GM21381 (cell line): ENCODE results near the gene MOB4.
"Not testable (repeated sequence)": the region's sequence is repeated elsewhere in the genome, so short reads cannot be mapped to it uniquely, and the experiment has no call there.

Source experiments
- ATAC-seq: cut with Tn5 transposase; IDR thresholded peaks from one replicate; pipeline ENCODE4 v1.9.1; 2021; ENCODE audit warnings: mild to moderate bottlenecking, moderate library complexity; ENCODE audit not compliant: unreplicated experiment

The MOB4 gene

DNA sequence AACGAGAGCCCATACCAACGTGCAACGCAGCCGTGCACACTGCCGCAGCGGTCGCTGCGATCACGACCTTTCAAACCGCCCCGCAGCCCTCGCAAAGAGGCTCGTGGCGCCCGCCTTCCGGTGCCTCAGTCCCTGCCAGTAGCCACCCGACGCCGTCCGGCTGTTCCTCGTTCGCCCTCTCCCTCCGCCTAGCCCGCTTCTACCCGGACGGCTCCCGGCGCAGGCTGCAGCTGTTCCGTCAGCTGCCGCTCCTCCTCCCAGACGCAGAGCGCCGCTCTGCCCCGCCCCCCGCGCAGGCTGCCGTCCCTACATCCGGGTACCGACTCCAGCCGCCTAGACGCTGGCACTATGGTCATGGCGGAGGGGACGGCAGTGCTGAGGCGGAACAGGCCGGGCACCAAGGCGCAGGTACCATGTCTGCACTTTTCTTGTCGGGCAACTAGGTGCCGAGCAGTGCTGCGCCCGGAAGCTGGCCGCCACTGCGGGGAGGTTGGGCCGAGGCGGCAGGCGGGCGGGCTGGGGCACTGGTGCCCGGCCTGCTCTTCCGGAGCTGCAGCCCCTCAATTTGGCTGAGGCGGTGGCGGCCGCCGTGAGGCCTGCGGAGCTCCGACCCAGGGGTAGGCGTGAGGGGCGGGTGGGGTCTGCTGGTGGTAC is at the start of gene MOB4:
MOB4 (plus strand) TSS at position 328 of the 654 bp plus-strand sequence; CDS start at position 349, 21 bp downstream.
- ATAC-seq: peak; percentile 91

DNA sequence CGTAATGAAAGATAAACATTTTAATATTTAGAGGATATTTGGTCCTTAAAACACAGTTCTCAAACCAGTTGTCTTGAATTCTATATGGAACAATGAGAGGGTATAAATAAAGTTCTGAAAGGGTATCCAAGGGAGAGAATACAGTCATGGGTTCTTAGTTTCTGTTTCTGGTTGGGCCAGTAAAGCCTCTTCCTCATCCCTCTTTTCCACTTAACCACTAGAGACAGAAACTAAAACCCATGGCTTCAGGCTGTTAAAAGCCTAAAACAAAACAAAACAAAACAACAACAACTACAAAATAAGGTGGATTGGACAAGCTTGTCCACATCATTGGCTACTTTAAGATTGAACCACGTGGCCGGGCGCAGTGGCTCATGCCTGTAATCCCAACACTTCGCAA is 43.7 kb upstream of the MOB4 start:
- ATAC-seq: no peak

DNA sequence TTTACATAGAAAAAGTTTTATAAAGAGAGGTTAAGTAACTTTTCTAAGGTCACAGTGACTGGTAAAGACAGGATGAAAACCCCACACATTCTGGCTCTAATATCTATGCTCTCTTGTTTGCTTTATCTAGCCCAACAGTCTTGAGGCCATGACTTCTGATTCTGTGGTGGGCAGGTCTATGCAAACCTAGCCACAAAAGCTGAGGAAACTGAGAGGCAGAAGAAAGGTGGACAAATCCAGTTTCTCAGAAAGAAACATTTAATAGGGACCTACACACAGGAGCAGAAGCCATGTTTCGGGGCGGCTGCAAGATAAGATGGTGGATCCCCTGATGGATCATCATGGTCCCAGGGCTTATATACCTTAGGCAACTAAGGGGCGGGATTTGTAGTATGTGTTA is 38.1 kb upstream of the MOB4 start:
- ATAC-seq: no peak

DNA sequence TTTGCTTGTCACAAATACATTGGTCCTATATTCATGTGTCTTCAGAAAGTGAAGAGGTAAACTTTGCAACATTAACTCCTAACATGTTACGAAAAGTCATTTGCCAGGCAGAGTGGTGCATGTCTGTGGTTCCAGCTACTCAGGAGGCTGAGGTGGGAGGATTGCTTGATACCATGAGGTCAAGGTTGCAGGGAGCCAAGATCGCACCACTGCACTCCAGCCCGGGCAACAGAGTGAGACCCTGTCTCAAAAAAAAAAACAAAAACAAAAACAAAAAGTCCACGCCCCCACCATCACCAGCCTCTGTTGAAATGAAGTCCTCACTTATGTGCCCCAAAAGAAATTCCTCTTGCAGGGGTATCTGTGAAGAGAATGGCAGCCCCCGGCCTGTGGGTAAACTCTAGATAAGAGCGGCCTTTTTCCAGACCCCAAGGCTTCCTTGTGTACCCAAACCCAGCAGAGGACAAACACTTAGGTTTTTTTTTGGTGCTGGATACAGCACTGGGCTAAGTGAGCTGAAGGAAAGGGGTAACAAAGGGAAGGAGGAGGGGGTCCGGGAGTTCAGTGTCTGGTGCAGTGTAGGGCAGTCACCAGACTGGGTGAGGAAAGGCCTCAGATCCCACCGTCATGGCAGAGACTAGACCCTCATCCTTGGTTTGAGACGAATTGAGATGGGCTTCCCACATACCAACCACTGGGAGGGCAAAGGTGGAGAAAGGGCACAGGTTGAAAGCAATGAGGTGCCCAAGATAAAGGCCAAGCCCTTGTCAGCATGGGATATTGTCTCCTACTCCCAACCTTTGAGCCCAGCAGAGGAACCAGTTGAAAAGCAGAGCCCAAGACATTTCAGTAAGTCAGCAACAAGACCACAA is 35.5 kb upstream of the MOB4 start:
- ATAC-seq: no peak

DNA sequence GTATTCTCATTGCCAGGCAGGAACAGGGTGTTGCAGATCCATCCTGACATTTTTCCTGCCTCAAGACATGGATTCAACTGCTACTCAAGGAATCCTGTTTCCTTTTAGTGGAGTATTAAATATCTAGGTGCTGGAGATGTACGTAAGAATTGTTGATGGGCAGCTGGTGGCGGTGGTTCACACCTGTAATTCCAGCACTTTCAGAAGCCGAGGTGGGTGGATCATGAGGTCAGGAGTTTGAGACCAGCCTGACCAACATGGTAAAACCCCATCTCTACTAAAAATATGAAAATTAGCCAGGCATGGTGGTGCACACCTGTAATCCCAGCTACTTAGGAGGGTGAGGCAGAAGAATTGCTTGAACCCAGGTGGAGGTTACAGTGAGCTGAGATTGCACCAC is 31.6 kb upstream of the MOB4 start:
- not testable (repeated sequence) for ATAC-seq

DNA sequence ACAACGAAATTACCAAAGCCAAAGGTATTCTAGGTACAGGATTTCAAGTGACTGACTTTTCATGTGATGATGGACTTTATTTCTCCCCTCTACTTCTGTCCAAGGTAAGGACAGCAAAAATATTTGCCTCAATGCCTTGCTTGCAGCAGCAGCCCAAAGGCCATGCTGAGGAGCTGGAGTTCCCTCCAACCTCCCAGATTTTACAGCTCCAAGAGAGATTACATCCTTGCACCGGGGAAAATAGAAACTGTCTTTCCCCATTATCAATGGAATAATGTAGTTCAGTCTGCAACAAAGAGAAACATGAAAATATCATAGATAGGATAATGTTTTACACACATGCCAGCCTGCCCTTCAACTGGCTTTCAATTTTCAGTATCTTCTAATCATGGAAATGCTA is 29.7 kb upstream of the MOB4 start:
- no peak for ATAC-seq

DNA sequence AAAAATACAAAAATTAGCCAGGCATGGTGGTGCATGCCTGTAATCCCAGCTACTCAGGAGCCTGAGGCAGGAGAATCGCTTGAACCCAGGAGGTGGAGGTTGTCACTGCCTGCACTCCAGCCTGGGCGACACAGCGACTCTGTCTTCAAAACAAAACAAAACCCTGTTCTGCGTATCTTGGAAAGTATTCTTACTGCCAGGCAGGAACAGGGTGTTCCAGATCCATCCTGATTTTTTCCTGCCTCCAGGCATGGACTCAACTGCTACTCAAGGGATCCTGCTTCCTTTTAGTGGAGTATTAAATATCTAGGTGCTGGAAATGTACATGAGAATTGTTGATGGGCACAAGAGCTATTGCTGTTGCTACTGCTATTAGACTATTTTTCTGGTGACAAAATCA is 28.5 kb upstream of the MOB4 start:
- ATAC-seq: no peak

DNA sequence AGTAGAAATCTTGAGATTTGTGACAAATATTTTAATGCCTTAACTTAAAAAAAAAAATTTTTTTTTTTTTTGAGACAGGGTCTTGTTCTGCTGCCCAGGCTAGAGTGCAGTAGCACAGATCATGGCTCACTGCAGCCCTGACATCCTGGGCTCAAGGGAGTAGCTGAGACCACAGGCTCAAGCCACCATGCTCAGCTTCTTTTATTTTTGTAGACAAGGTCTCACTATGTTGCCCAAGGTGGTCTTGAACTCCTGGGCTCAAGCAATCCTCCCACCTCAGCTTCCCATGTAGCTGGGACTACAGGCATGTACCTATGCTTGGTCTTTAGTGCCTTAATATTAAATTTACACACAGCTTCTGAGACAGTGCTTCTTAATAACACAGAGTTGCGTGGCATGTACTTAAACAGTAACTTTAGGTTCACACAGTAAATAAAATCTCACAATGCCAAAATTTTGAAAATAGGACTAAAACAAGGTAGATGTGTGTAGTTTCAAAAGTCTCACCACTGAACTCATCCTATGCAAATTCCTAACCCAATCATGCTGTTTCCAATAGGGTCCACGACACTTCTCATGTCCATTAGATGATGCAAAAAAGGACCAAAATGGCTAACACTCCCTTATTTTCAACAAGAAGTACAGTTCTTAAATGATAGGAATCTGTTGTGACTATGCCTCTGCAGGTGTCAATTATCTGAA is 20.3 kb upstream of the MOB4 start:
- ATAC-seq: no peak

DNA sequence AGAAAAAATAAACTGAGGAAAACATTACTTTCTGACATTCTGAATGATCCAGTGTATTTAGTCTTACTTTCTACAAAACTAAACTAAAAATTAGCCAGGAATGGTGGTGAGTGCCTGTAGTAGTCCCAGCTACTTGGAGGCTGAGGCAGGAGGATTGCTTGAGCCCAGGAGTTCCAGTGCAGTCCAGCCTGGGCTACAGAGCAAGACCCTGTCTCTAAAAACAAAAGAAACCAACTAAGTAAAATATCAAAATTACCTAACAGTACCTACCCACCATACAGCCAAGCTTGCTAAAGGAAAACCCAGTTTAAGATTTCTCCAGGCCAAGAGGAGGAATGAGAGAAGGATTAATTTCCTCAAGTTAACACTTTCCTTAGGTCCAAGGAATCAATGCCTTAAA is 19.2 kb upstream of the MOB4 start:
- ATAC-seq: no peak

DNA sequence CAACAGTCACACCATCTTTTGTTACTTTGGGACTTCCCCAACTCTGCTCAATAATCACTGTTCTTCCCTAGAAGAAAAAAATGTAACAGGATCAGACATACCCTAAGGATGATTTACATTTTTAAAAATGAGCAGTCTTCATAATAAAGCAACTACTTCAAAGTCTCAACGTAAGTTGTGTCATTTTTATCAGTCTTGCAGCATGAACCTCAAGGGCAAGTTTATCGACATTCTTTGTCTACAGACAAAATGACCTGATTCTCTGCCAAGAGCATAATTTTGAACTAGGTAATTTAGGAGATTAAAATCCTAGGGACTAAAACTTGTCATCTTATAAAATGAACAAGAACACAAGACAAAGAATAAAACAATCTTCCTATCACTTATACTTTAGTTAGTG is 18.5 kb upstream of the MOB4 start:
- no peak for ATAC-seq

DNA sequence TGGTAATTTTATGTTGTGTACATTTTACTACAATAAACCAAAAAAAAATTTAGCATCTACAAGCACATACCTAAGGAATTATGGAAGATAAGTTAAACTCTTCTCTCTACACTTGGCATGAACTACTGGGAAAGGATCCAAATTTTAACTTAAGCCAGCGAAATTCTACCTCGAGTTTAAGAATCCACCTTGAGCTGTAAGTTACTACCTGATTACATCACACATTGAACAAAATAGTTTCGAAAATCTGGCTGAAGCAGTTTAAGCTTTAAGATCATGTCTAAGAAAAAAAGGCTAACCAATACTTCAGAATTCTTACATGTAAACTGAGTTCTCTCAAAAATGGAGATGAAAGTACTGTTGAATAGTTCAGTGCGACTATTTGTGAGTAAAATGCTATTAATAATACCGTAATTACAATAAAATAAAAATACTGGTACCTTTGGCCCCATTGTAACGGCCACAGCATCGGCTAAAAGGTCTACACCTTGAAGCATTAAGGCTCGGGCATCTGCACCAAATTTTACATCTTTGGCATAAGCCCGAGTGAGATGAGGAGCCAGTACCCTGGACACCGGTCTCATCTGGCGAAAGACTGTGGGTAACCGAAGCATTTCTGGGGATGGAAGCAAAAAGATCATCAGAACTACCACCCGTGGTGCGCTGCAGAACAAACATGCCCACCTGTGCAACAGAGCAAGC is 17.5 kb upstream of the MOB4 start:
- ATAC-seq: no peak

DNA sequence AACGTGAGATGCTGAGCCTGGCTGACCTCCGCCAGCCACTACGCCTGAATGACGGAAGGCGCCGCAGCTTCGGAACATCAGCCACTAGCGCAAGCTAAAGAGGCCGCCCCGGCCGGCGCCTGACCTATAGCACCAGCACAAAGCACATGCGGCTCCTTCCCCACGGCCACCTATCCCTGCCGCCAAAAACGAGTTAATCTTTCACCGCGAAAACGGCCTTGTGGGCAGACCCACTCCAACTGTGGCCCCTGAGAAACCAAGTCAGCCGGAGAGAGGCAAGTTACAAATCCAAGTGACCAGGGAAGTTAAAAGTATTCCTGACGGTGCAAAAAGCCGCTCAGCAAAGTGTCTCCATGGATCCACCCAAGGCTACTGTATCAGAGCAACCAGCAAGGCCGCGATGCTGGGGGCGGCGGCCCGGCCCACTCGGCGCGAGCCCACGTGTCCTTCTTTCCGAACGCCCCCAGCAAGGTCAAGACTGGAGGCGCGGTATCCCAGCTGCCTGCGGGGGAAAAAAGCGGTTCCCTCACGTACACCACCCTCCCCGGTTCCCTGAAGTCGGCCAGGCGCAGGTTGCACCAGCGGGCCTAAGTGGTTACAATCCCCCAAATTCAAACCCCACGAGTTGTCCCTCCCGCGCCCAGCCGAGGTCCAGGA is 16.8 kb upstream of the MOB4 start:
- ATAC-seq: peak; percentile 21

DNA sequence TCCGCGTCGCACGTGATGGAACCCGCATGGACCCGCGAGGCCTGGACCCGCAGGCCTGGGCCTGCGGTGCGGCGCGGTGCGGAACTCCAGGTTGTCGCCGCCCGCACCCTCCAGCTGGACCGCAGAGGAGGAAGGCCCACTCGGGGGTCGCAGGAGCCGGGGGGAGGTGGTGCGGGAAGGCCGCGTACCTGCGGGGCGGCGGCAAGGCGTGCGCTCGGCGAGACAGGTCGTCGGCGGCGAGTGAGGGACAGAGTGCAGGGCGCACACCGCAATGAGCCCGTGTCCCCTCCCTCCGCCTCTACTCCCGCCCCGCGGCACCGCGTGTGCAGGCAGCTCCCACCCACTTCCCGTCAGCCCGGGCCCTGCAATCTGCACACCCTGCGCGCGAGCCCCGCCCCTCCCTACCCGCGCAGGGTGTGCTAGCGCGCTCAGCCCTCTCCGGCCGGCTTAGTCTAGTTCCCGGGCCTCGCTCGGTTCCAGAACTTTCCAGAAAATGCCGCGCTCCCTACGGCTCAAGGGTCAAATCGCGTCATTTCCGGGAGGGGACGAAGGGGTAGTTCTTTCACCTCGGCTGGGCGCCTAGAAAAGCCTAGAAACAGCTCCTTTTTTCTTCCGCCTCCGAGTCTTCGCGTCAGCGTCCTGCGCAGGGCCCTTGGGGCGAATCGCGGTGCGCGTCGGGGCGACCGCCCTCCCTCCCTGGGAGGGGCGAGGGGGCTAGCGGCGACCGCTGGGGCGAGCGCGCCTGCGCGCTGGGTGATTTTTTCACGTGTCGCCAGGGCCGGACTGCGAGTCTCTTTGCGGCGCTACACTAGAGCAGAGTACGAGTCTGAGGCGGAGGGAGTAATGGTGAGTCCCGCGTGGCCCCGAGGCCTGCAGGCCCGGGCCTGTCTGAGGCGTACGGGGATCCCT is 16.0 kb upstream of the MOB4 start, which contains the start of the genes HSPD1 and HSPE1:
HSPD1 (minus strand) TSS at position 247 of the 909 bp plus-strand sequence. CDS start 992 bp downstream, outside the sequence.
HSPE1 (plus strand) TSS at position 786 of the 909 bp plus-strand sequence; CDS start at position 844, 58 bp downstream.
- ATAC-seq: peak; percentile 79

DNA sequence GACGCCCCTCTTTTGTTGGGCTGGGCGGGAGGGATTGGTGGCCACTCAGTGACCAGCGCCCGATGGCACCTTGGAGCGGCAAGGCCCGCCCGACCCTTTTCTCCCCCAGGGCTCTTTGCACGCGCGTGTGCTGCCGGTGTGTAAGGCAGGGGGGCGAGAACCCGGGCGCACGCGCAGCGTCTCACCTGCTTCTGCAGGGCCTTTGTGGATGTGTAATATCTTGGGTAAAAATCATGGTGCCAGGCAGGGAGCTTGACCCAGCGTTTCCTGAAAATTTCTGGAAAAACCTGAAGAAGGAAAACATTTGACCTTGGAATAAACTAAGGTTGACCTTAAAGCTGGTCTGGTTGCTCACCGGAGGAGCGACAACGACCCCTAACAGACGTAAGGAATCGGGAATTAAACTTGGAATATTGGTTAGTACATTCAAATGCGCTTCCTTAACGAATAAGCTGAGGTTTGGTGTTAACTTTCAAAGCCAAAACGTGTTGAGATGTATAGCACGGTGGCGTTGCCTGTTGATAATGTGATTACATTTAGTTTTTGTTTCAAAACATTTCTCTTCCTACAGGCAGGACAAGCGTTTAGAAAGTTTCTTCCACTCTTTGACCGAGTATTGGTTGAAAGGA is 15.2 kb upstream of the MOB4 start:
- ATAC-seq: peak; percentile 4

DNA sequence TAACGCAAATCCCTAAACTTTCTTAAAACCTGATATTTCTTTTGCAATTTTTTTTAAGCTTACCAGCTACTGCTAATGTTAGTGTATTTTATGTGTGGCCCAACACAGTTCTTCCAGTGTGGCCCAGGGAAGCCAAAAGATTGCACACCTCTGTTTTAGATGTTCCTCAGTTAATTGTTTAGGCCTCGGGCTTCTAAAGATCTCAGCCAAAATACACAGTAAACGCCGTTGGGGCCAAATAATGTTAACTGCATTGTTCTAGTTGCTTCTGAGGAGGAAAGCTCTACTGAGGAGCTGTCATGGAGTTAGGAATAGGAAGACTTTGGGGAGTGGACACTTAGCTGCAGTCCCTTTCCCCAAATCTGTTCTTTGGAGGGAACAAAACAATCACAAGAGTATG is 13.7 kb upstream of the MOB4 start:
- ATAC-seq: no peak

DNA sequence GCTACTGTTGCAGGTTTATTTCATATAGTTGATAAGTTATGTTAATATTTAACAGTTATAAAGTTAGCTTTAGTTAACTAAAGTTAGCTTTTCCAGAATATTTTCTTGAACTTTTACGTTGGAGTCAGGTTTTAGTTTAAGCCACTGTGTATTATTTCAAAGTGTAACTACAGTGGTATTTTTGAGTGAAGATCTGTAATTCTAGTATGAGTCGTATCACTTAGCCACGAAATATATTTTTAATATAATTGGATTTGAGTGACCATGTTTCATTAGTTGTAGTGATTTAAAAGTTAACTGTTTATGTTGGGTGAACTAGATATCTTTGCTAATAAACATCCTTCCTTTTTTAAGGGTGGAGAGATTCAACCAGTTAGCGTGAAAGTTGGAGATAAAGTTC is 13.2 kb upstream of the MOB4 start:
- no peak for ATAC-seq

DNA sequence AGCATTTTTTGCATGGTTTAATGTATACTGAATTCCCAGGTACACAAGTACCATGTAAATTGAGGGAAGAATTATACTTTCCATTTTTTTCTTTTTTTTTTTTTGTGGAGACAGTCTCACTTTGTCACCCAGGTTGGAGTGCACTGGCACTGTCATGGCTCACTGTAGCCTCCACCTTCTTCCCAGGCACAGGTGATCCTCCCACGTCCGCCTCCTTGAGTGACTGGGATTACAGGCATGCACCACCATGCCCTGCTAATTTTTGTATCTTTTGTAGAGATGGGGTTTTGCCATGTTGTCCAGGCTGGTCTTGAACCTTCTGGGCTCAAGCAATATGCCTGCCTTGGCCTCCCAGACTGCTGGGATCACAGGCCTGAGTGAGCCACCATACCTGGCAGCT is 11.9 kb upstream of the MOB4 start:
- no peak for ATAC-seq

DNA sequence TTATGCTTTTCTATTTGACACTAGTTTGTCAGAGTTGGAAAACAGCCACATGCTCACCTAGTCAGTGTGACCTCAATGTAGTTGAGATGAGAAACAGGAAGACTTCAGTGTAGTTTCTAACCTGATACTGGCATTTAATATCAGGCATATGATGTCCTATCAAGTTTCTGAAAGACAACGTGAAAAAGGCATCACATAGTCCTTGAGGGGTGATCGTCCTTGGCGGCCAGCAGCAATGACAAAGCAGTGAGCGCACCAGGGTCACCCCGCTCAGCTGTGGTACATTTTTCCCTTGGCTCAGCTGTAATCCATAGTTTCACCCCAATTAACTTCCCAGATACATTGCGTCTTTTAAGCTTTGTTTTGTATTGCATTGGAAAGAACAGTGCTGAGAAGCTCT is 11.4 kb upstream of the MOB4 start:
- no peak for ATAC-seq

DNA sequence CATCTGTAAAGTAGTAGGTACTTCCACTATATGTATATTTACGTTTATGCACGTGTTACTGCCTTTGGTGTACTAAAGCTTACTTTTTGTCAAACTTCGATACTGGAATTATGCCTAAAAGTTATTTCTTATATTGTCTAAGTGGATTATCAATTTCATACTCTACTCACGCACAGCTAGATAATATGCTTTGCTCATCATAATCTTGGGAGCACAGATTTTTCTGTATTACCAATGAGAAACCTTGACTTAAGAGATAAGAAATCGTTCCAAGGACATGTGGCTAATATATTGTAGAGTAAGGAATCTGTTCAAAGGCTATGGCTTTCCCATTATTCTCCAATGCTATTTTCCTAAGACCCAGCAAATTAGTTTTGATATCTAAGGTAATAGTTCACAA is 9.2 kb upstream of the MOB4 start:
- ATAC-seq: no peak
